KOPT-K1 (cell line): ENCODE data around the gene ARRDC2.
A peak's percentile ranks its signal among the peaks of the same experiment; 100 is the strongest.

Source experiments
- H3K27ac ChIP-seq: fragments of 200-600 bp; sonication (generic); 2 replicates; pipeline ENCODE4 v1.5.1; 2016; ENCODE audit warnings: antibody characterized with exemption, mild to moderate bottlenecking, low read depth, low read length; ENCODE audit not compliant: poor library complexity, severe bottlenecking
- H3K36me3 ChIP-seq: fragments of 200-600 bp; sonication (generic); 2 replicates; pipeline ENCODE4 v1.5.1; 2017; ENCODE audit warnings: antibody characterized with exemption, mild to moderate bottlenecking, low read length, moderate library complexity; ENCODE audit not compliant: insufficient read depth
- H3K9me3 ChIP-seq: fragments of 200-600 bp; sonication (generic); 2 replicates; pipeline ENCODE4 v1.5.1; 2017; ENCODE audit warnings: antibody characterized with exemption, low read length, mild to moderate bottlenecking; ENCODE audit not compliant: insufficient read depth, poor library complexity, severe bottlenecking

The ARRDC2 gene

GRCh38 chr19:18007917-18008673 lies at the start of gene ARRDC2:
Gene ARRDC2 (plus strand): TSS chr19:18008170. CDS start chr19:18008311, 141 bp downstream.
- Histone ChIP-seq H3K27ac (peak within 1 kb of the TSS; percentile 21), H3K36me3 (peaks cover 39% of the 10 kb centered on the region), H3K9me3 (no peaks in the 10 kb centered on the region)

GRCh38 chr19:17963936-17964691 lies 43.9 kb upstream of the ARRDC2 start:
- H3K27ac ChIP-seq: no peak overlapping the region
- H3K9me3 ChIP-seq: no peaks in the 10 kb centered on the region
- no peaks in the 10 kb centered on the region for H3K36me3 ChIP-seq

- H3K36me3 ChIP-seq: no peaks in the 10 kb centered on the region
- no peak overlapping the region for H3K27ac ChIP-seq
- H3K9me3 ChIP-seq: no peaks in the 10 kb centered on the region
Measured at GRCh38 chr19:17965370-17966128, 42.4 kb upstream of the ARRDC2 start.

GRCh38 chr19:17966129-17966483 lies 41.9 kb upstream of the ARRDC2 start:
- Histone ChIP-seq H3K36me3 (no peaks in the 10 kb centered on the region), H3K27ac (no peak overlapping the region), H3K9me3 (no peaks in the 10 kb centered on the region)

DNA sequence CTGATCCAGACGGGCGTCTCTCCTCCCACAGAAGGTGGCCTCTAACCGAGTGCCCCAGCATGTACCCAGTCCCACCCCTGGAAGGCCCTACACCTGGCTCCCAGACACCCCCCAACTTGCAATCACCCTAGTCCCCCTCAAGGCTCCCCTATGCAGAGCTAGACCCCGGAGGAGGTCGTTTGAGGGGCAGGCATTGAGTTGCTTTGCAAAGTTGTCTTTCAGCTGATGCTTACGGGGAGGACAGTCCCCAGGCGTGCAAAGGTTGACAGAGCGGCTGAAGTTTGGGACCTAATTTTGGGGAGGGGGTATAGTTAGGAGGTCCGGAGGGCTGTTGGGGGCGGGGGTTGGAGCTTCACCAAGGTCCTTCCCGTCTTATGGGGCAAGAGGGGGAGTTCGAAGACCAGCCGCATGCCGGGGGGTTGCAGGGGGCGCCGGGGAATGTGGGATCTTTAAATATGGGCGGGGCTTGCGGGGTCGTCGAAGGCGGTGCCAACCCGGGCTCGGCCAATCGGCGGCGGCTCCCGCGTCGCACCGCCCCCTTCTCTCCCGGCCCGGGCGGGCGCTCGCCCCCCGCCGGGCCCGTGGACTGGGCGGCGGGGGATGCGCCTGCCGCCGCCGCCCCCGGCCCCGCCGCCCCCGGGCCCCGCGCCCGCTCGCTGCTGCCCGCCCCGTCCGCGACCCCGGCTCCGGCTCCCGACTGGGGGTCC lies 41.3 kb upstream of the ARRDC2 start, which contains the start of gene KCNN1:
Gene KCNN1 (plus strand): TSS at position 558 of the 707 bp plus-strand sequence. CDS start 6,782 bp downstream, outside the sequence.
- Histone ChIP-seq H3K36me3 (no peaks in the 10 kb centered on the region), H3K9me3 (no peaks in the 10 kb centered on the region), H3K27ac (no peak within 1 kb of the TSS)

DNA sequence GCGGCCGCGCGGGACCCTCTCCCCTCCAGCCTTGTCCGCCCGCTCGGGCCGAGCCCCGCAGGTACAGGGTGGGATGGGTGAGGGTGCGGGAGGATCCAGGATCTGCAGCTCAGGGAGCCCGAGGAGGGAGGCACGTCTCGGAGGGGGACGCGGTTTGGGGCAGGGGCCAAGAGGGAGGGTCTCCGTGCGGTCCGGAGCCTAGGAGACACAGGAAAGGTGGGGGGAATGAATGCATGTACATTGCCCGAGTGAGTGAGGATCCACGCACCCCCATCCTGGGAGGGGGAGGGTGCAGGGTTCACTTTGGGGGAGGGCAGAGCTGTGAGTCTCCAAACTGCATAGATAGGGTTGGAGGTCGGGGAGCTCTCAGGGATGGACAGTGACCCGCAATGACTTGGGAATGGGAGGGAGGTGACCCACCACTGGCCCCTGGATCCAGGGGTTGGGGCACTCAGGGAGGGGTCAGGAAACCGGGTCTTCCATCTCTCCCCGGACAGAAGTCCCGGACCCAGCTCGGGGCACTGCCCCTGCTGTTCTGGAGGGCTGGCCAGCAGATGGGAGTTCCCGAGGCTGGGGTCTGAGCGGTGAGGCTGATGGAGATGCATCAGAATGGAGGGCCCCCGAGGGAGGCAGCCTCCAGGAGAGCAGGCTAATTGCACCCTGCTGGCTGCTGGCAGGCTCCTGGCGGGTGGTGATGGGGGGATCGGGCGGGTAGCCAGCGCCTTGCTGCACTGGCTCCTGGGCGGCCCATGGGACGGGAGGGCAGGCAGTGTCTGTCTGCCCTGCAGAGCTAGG lies 40.5 kb upstream of the ARRDC2 start:
- H3K27ac ChIP-seq: no peak overlapping the region

DNA sequence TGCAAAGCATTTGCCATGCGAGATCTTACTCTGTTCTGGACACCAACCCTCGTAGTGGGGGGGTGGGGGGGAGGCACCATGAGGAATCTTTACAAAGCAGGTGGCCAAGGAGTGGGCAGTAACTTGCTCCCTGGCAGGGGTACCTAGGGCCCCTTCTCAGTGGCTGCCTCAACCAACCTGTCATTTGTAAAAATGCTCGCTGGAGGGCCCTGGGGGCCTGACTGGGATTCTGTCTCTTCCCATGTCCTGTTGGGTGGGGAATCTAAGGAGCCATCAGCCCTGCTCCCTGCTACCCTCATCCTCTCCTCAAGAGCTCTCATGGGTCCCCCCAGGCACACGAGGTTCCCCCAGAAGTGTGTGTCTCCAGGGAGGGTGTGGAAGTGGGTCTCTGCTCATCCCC lies 39.6 kb upstream of the ARRDC2 start:
- no peaks in the 10 kb centered on the region for H3K36me3 ChIP-seq
- H3K9me3 ChIP-seq: no peaks in the 10 kb centered on the region
- no peak overlapping the region for H3K27ac ChIP-seq

More for the DNA sequence above, 40.5 kb upstream of the ARRDC2 start:
- Histone ChIP-seq H3K36me3 (no peaks in the 10 kb centered on the region), H3K9me3 (no peaks in the 10 kb centered on the region)

- no peak overlapping the region for H3K27ac ChIP-seq
- no peaks in the 10 kb centered on the region for H3K9me3 ChIP-seq
- no peaks in the 10 kb centered on the region for H3K36me3 ChIP-seq
Measured at GRCh38 chr19:17969096-17969792, 38.7 kb upstream of the ARRDC2 start.

- H3K36me3 ChIP-seq: no peaks in the 10 kb centered on the region
- no peaks in the 10 kb centered on the region for H3K9me3 ChIP-seq
- no peak overlapping the region for H3K27ac ChIP-seq
Measured at GRCh38 chr19:17972230-17972629, 35.7 kb upstream of the ARRDC2 start.

DNA sequence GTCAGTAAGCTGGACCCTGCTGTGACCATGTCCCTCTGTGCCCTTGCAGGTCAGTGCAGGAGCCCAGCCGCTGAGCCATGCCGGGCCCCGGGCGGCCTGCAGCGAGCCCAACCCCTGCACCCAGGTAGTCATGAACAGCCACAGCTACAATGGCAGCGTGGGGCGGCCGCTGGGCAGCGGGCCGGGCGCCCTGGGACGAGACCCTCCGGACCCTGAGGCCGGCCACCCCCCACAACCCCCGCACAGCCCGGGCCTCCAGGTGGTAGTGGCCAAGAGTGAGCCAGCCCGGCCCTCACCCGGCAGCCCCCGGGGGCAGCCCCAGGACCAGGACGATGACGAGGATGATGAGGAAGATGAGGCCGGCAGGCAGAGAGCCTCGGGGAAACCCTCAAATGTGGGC lies 34.2 kb upstream of the ARRDC2 start:
- no peaks in the 10 kb centered on the region for H3K9me3 ChIP-seq
- H3K27ac ChIP-seq: no peak overlapping the region
- H3K36me3 ChIP-seq: no peaks in the 10 kb centered on the region

DNA sequence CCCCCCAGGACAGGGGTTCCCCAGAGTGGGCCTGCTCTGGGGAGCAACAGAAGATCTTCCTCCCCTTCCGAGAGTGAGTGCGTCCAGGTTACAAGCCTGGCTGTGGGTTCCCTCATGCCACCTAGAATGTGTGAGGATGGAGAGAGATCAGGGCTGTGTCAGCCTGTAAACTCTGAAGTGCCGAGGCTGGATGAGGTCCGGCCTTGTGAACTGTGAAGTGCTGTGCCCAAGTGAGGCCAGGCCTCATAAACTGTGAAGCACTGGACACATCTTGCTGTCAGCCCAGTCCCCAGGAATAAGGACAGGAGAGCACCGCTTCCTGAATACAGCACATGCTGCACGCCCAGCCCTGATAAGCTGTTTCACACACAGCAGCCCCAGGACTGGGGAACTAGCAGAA lies 33.4 kb upstream of the ARRDC2 start:
- Histone ChIP-seq H3K27ac (no peak overlapping the region), H3K36me3 (no peaks in the 10 kb centered on the region), H3K9me3 (no peaks in the 10 kb centered on the region)

GRCh38 chr19:17975032-17975431 lies 32.9 kb upstream of the ARRDC2 start:
- H3K27ac ChIP-seq: no peak overlapping the region
- H3K36me3 ChIP-seq: no peaks in the 10 kb centered on the region
- H3K9me3 ChIP-seq: no peaks in the 10 kb centered on the region

DNA sequence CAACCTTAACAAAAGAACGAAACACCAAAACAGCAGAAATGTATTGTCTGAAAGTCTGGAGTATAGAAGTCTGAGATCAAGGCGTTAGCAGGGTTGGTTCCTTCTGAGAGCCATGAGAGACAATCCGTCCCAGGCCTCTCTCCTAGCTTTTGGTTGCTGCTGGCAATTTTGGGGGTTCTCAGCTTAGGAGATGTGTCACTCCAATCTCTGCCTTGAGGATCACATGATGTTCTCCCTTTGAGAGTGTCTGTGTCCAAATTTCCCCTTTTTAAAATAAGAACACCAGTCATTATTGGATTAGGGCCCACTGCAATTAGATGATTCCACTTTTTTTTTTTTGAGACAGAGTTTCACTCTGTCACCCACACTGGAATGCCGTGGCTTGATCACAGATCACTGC lies 30.9 kb upstream of the ARRDC2 start:
- Histone ChIP-seq H3K27ac (no peak overlapping the region), H3K9me3 (no peaks in the 10 kb centered on the region), H3K36me3 (no peaks in the 10 kb centered on the region)

- Histone ChIP-seq H3K36me3 (no peaks in the 10 kb centered on the region), H3K9me3 (no peaks in the 10 kb centered on the region), H3K27ac (no peak overlapping the region)
Measured at GRCh38 chr19:17977488-17977887, 30.5 kb upstream of the ARRDC2 start.
